SKM-1 (cell line): Measurements from ENCODE around the gene LIPE.

ENCODE experiments used
- DNase-seq: peaks from one replicate; lab custom pipeline; 2025; ENCODE audit not compliant: unreplicated experiment; lab: John Stamatoyannopoulos, UW

Gene LIPE

GRCh38 chr19:42386974-42387707 lies 40.0 kb downstream of the LIPE start:
- no peak for DNase-seq

- DNase-seq: no peak
These were observed 47.0 kb downstream of the LIPE start for GRCh38 chr19:42380155-42380554.

GRCh38 chr19:42378225-42379215 lies 48.7 kb downstream of the LIPE start:
- no peak for DNase-seq

- DNase-seq: no peak
These were observed 51.0 kb downstream of the LIPE start for GRCh38 chr19:42376177-42376555.

- no peak for DNase-seq
These were observed 51.6 kb downstream of the LIPE start for GRCh38 chr19:42375415-42376176.

GRCh38 chr19:42374826-42375376 lies 52.3 kb downstream of the LIPE start:
- no peak for DNase-seq

GRCh38 chr19:42370626-42371175 lies 56.5 kb downstream of the LIPE start:
- no peak for DNase-seq

GRCh38 chr19:42370068-42370520 lies 57.1 kb downstream of the LIPE start:
- DNase-seq: no peak

- DNase-seq: no peak
These were observed 57.6 kb downstream of the LIPE start for GRCh38 chr19:42369433-42370067.

GRCh38 chr19:42368765-42369164 lies 58.4 kb downstream of the LIPE start:
- DNase-seq: no peak

GRCh38 chr19:42368360-42368759 lies 58.8 kb downstream of the LIPE start:
- no peak for DNase-seq

- no peak for DNase-seq
These were observed 59.3 kb downstream of the LIPE start for GRCh38 chr19:42367929-42368328.

GRCh38 chr19:42366673-42367072 lies 60.5 kb downstream of the LIPE start:
- DNase-seq: no peak

- no peak for DNase-seq
These were observed 63.4 kb downstream of the LIPE start for GRCh38 chr19:42363614-42364346.

GRCh38 chr19:42362891-42363440 lies 64.2 kb downstream of the LIPE start:
- no peak for DNase-seq

GRCh38 chr19:42362342-42362741 lies 64.8 kb downstream of the LIPE start:
- no peak for DNase-seq

GRCh38 chr19:42361545-42361910 lies 65.7 kb downstream of the LIPE start:
- no peak for DNase-seq

GRCh38 chr19:42360787-42361544 lies 66.2 kb downstream of the LIPE start:
- no peak for DNase-seq

- DNase-seq: no peak
These were observed 69.9 kb downstream of the LIPE start for GRCh38 chr19:42357290-42357689.
